Measurements from ENCODE around the gene DMP1.
"Not testable (repeated sequence)": the region's sequence is repeated elsewhere in the genome, so short reads cannot be mapped to it uniquely, and the experiment has no call there.

DMP1 gene

GRCh38 chr4:87690947-87691346 is 40.9 kb downstream of the DMP1 start:
- DNase-seq: not testable (repeated sequence)

GRCh38 chr4:87692060-87692459 is 42.0 kb downstream of the DMP1 start:
- not testable (repeated sequence) for DNase-seq

- DNase-seq: no peak
These were observed 47.2 kb downstream of the DMP1 start for GRCh38 chr4:87697272-87697671.

GRCh38 chr4:87697945-87698344 is 47.9 kb downstream of the DMP1 start:
- DNase-seq: no peak

GRCh38 chr4:87698394-87698793 is 48.3 kb downstream of the DMP1 start:
- no peak for DNase-seq

GRCh38 chr4:87704001-87704400 is 53.9 kb downstream of the DMP1 start:
- no peak for DNase-seq

GRCh38 chr4:87707279-87707918 is 57.3 kb downstream of the DMP1 start:
- DNase-seq: no peak
